ENCODE data around the gene CTSH. TPM values are rescaled to one million over a fixed set of nuclear protein-coding genes. Genes with fewer than 3 reads are reported as not detected.

The CTSH gene
- total RNA-seq, 1 experiment from 2014 or later: 327 TPM

GRCh38 chr15:78950343-78950742, 5.5 kb upstream of the CTSH start:
- no peaks in the 10 kb centered on the region for H3K9me3 Mint-ChIP-seq (ENCODE audit: low read depth, unreplicated experiment)
- H3K4me1 Mint-ChIP-seq (ENCODE audit: low read depth, unreplicated experiment): peaks cover 53% of the 10 kb centered on the region
- peaks cover 20% of the 10 kb centered on the region for H3K36me3 Mint-ChIP-seq (ENCODE audit: insufficient read depth, unreplicated experiment)
- CTCF ChIA-PET: interaction anchor here (3.3 kb wide), 1 partner anchor 29 kb away, joined by 14 read pairs; no protein-coding TSS in a partner anchor
- intact Hi-C loops (cut with micrococcal nuclease; ENCODE audit: unreplicated experiment): no loop called here
- no TSS peak for BruUV-seq (replicated peaks)
- no peak overlapping the region for H3K4me3 Mint-ChIP-seq (ENCODE audit: low read depth, unreplicated experiment)
- DNase-seq: no peak
- peak overlapping the region; percentile 51 for H3K27ac Mint-ChIP-seq (ENCODE audit: unreplicated experiment)
- H3K27me3 Mint-ChIP-seq (ENCODE audit: unreplicated experiment): no peaks in the 10 kb centered on the region
- TF ChIP-seq, protein P1, sequence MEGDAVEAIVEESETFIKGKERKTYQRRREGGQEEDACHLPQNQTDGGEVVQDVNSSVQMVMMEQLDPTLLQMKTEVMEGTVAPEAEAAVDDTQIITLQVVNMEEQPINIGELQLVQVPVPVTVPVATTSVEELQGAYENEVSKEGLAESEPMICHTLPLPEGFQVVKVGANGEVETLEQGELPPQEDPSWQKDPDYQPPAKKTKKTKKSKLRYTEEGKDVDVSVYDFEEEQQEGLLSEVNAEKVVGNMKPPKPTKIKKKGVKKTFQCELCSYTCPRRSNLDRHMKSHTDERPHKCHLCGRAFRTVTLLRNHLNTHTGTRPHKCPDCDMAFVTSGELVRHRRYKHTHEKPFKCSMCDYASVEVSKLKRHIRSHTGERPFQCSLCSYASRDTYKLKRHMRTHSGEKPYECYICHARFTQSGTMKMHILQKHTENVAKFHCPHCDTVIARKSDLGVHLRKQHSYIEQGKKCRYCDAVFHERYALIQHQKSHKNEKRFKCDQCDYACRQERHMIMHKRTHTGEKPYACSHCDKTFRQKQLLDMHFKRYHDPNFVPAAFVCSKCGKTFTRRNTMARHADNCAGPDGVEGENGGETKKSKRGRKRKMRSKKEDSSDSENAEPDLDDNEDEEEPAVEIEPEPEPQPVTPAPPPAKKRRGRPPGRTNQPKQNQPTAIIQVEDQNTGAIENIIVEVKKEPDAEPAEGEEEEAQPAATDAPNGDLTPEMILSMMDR (IDR thresholded peaks at IDR 0.05; ENCODE audit: unreplicated experiment): no peak

- CTCF ChIA-PET: interaction anchor here (0.6 to 3.3 kb wide), 5 partner anchors 19 to 214 kb away, joined by 4 to 14 read pairs (median 7); no protein-coding TSS in a partner anchor
- no TSS peak for BruUV-seq (replicated peaks)
- no peaks in the 10 kb centered on the region for H3K9me3 Mint-ChIP-seq (ENCODE audit: low read depth, unreplicated experiment)
- intact Hi-C loops (cut with micrococcal nuclease; ENCODE audit: unreplicated experiment): no loop called here
- H3K4me1 Mint-ChIP-seq (ENCODE audit: low read depth, unreplicated experiment): peaks cover 44% of the 10 kb centered on the region
- H3K27me3 Mint-ChIP-seq (ENCODE audit: unreplicated experiment): no peaks in the 10 kb centered on the region
- peaks cover 29% of the 10 kb centered on the region for H3K36me3 Mint-ChIP-seq (ENCODE audit: insufficient read depth, unreplicated experiment)
- DNase-seq: peak; percentile 21
- TF ChIP-seq, protein P1 (IDR thresholded peaks at IDR 0.05; ENCODE audit: unreplicated experiment): no peak
- H3K27ac Mint-ChIP-seq (ENCODE audit: unreplicated experiment): peak overlapping the region; percentile 51
- no peak overlapping the region for H3K4me3 Mint-ChIP-seq (ENCODE audit: low read depth, unreplicated experiment)
Observed at GRCh38 chr15:78949461-78949860, 4.6 kb upstream of the CTSH start.

- no peak for DNase-seq
- CTCF ChIA-PET: no interaction called here
- H3K27ac Mint-ChIP-seq (ENCODE audit: unreplicated experiment): no peak overlapping the region
- peaks cover 41% of the 10 kb centered on the region for H3K36me3 Mint-ChIP-seq (ENCODE audit: insufficient read depth, unreplicated experiment)
- intact Hi-C loops (cut with micrococcal nuclease; ENCODE audit: unreplicated experiment): no loop called here
- H3K4me1 Mint-ChIP-seq (ENCODE audit: low read depth, unreplicated experiment): peaks cover 44% of the 10 kb centered on the region
- H3K9me3 Mint-ChIP-seq (ENCODE audit: low read depth, unreplicated experiment): no peaks in the 10 kb centered on the region
- H3K27me3 Mint-ChIP-seq (ENCODE audit: unreplicated experiment): no peaks in the 10 kb centered on the region
- no TSS peak for BruUV-seq (replicated peaks)
- TF ChIP-seq, protein P1 (IDR thresholded peaks at IDR 0.05; ENCODE audit: unreplicated experiment): no peak
- no peak overlapping the region for H3K4me3 Mint-ChIP-seq (ENCODE audit: low read depth, unreplicated experiment)
Observed at GRCh38 chr15:78947506-78947905, 2.7 kb upstream of the CTSH start.

DNA sequence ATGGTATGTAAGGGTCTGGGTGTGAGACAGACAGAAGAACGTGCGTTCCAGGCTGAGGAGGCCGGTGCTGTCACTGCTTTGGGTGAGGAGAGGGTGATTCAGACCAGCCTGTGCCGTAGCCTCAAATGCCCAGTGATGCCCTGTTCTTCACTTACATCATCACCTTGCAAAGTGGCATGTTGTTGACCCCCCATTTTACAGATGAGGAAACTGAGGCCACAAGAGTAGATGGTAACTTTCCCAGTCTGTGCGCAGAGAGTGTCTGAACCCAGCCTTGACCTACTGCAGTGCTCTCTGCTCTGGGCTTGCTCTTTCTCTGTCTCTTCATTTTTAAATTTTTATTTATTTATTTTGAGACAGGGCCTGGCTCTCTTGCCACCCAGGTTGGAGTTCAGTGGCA, 1.6 kb upstream of the CTSH start:
- Mint-ChIP-seq H3K9me3 (ENCODE audit: low read depth, unreplicated experiment) (no peaks in the 10 kb centered on the region), H3K27ac (ENCODE audit: unreplicated experiment) (no peak overlapping the region), H3K27me3 (ENCODE audit: unreplicated experiment) (no peaks in the 10 kb centered on the region), H3K36me3 (ENCODE audit: insufficient read depth, unreplicated experiment) (peaks cover 40% of the 10 kb centered on the region), H3K4me3 (ENCODE audit: low read depth, unreplicated experiment) (no peak overlapping the region), H3K4me1 (ENCODE audit: low read depth, unreplicated experiment) (peaks cover 34% of the 10 kb centered on the region)
- no peak for DNase-seq
- TF ChIP-seq, protein P1 (IDR thresholded peaks at IDR 0.05; ENCODE audit: unreplicated experiment): no peak
- no TSS peak for BruUV-seq (replicated peaks)
- CTCF ChIA-PET: interaction anchor here (0.6 to 0.8 kb wide), 2 partner anchors 50 to 226 kb away, joined by 5 to 11 read pairs; no protein-coding TSS in a partner anchor
- intact Hi-C loops (cut with micrococcal nuclease; ENCODE audit: unreplicated experiment): no loop called here

Measured in Calu3 (cell line).